ENCODE measurements around the gene SDK1. TPM values are rescaled to one million over a fixed set of nuclear protein-coding genes. Genes with fewer than 3 reads are reported as not detected.

Gene SDK1
- total RNA-seq, 1 experiment from 2014 or later, result 9.3 TPM

GRCh38 chr7:3425087-3425486 is 124.0 kb downstream of the SDK1 start (continued):
- TF ChIP-seq ERG (CRISPR knock-in tag; IDR thresholded peaks at IDR 0.05), result no peak
- TF ChIP-seq RORB (CRISPR knock-in tag; IDR thresholded peaks at IDR 0.05), result no peak
- TF ChIP-seq ZNF138 (CRISPR knock-in tag; conservative IDR thresholded peaks at IDR 0.05), result no peak

- Mint-ChIP-seq H3K36me3 (peaks cover 3% of the 10 kb centered on the region), H3K9me3 (peaks cover 11% of the 10 kb centered on the region), H3K27ac (no peak overlapping the region; the same call in 1 of the 2 replicates), H3K4me3 (no peak overlapping the region), H3K4me1 (peaks cover 19% of the 10 kb centered on the region), H3K27me3 (ENCODE audit: low read depth) (no peaks in the 10 kb centered on the region)
- ATAC-seq, result no peak
- TF ChIP-seq ZNF219 (CRISPR knock-in tag; IDR thresholded peaks at IDR 0.05; ENCODE audit: borderline replicate concordance) (no peak), NFYB (CRISPR knock-in tag; conservative IDR thresholded peaks at IDR 0.05; ENCODE audit: low read depth) (no peak), HMGXB4 (CRISPR knock-in tag; IDR thresholded peaks at IDR 0.05) (no peak), ZNF532 (CRISPR knock-in tag; IDR thresholded peaks at IDR 0.05; ENCODE audit: borderline replicate concordance) (no peak), GRHL2 (CRISPR knock-in tag; IDR thresholded peaks at IDR 0.05; ENCODE audit: insufficient replicate concordance, severe bottlenecking) (no peak), NR2C2 (CRISPR knock-in tag; IDR thresholded peaks at IDR 0.05) (no peak), ATF1 (CRISPR knock-in tag; IDR thresholded peaks at IDR 0.05) (no peak), ZNF423 (CRISPR knock-in tag; IDR thresholded peaks at IDR 0.05) (no peak), CTCF (IDR thresholded peaks at IDR 0.05) (no peak), TCF7 (CRISPR knock-in tag; IDR thresholded peaks at IDR 0.05; ENCODE audit: low read depth) (no peak), EMX1 (CRISPR knock-in tag; IDR thresholded peaks at IDR 0.05) (no peak), CREM (CRISPR knock-in tag; IDR thresholded peaks at IDR 0.05) (no peak), ZNF317 (CRISPR knock-in tag; IDR thresholded peaks at IDR 0.05; ENCODE audit: borderline replicate concordance, low read depth) (no peak), ATF3 (CRISPR knock-in tag; conservative IDR thresholded peaks at IDR 0.05) (no peak), ZMAT4 (CRISPR knock-in tag; IDR thresholded peaks at IDR 0.05) (no peak), RORB (CRISPR knock-in tag; IDR thresholded peaks at IDR 0.05) (no peak)
- CTCF ChIA-PET, result interaction anchor here (0.7 kb wide), 1 partner anchor 26 kb away, joined by 4 read pairs; no protein-coding TSS in a partner anchor
- POLR2A ChIA-PET, result no interaction called here
- no peak for DNase-seq (ENCODE audit: low spot score)
Measured at GRCh38 chr7:3426064-3426463, 125.0 kb downstream of the SDK1 start.

Measured in WTC11 (cell line).